ENCODE data around the gene TMEM158.

DNA sequence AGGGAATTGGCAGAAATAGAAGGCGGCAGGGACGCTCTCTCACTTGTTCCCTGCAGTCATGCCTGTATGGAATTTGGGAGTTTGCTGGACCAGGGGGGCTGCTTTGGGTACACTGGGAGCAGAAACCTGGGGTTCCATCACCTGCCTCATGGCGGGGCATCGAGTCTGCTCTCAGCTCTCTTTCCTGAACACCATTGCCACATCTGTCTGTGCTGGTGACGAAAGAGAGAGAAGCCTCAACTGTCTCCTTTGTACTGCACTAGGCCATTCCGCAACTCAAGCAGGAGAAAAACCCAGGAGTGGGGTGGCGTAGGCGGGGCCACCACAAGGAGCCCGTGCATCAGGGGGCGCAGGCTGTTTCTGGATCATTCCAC, 14.0 kb downstream of the TMEM158 start:
- no peak for TF ChIP-seq RARB (CRISPR knock-in tag; IDR thresholded peaks at IDR 0.05)
- no peak for TF ChIP-seq ZC3H10 (CRISPR knock-in tag; IDR thresholded peaks at IDR 0.05)
- TF ChIP-seq ESRRG (CRISPR knock-in tag; IDR thresholded peaks at IDR 0.05) = no peak
- TF ChIP-seq ISL1 (CRISPR knock-in tag; IDR thresholded peaks at IDR 0.05) = no peak
- TF ChIP-seq ZFP3 (CRISPR knock-in tag; IDR thresholded peaks at IDR 0.05) = no peak
- TF ChIP-seq, protein P1, sequence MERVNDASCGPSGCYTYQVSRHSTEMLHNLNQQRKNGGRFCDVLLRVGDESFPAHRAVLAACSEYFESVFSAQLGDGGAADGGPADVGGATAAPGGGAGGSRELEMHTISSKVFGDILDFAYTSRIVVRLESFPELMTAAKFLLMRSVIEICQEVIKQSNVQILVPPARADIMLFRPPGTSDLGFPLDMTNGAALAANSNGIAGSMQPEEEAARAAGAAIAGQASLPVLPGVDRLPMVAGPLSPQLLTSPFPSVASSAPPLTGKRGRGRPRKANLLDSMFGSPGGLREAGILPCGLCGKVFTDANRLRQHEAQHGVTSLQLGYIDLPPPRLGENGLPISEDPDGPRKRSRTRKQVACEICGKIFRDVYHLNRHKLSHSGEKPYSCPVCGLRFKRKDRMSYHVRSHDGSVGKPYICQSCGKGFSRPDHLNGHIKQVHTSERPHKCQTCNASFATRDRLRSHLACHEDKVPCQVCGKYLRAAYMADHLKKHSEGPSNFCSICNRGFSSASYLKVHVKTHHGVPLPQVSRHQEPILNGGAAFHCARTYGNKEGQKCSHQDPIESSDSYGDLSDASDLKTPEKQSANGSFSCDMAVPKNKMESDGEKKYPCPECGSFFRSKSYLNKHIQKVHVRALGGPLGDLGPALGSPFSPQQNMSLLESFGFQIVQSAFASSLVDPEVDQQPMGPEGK (CRISPR knock-in tag; IDR thresholded peaks at IDR 0.05; ENCODE audit: borderline replicate concordance) = no peak
- TF ChIP-seq OSR1 (CRISPR knock-in tag; IDR thresholded peaks at IDR 0.05) = no peak
- TF ChIP-seq SNAI2 (CRISPR knock-in tag; IDR thresholded peaks at IDR 0.05) = no peak
- TF ChIP-seq ZNF565 (CRISPR knock-in tag; conservative IDR thresholded peaks at IDR 0.05; ENCODE audit: low read depth) = no peak
- no peak for TF ChIP-seq GLIS3 (CRISPR knock-in tag; IDR thresholded peaks at IDR 0.05)
- no peak for TF ChIP-seq ZFP30 (CRISPR knock-in tag; IDR thresholded peaks at IDR 0.05)
- TF ChIP-seq ZNF70 (CRISPR knock-in tag; IDR thresholded peaks at IDR 0.05) = no peak
- no peak for TF ChIP-seq ARNTL (CRISPR knock-in tag; IDR thresholded peaks at IDR 0.05; ENCODE audit: borderline replicate concordance, low read depth)
- no peak for TF ChIP-seq CSDC2 (CRISPR knock-in tag; IDR thresholded peaks at IDR 0.05)

Measured in SK-N-SH treated with all-trans-retinoic acid at 6 μM for 48 hours (cell line).